Psoas muscle (tissue), 8 donors: ENCODE results near the gene HAGHL. TPM values are rescaled to one million over a fixed set of nuclear protein-coding genes. Genes with fewer than 3 reads are reported as not detected.

Experiments used
- ATAC-seq, 4 donors: fragments of 200-7000 bp; cut with Tn5 transposase; one replicate each; pipeline ENCODE4 v1.9.1; 2020; ENCODE audit warnings: moderate library complexity in 3 of 4, mild to moderate bottlenecking in 2 of 4
- DNase-seq, 2 donors: peaks; one replicate each; pipeline ENCODE4 v3.0.0-alpha.2; 2020
- H3K27ac ChIP-seq: fragments of 200-600 bp; one replicate; pipeline ENCODE4 v1.8.0; 2022
- H3K27me3 ChIP-seq, 3 donors: fragments of 200-600 bp in 1 of 3; one replicate each; pipeline versions ENCODE4 v1.6.1 to v1.8.0; 2013 to 2022; ENCODE audit warnings: low read length in 2 of 3, mild to moderate bottlenecking in 2 of 3, moderate library complexity in 1 of 3; ENCODE audit not compliant: insufficient read depth in 3 of 3
- H3K36me3 ChIP-seq, 2 donors: fragments of 200-600 bp in 1 of 2; one replicate each; pipeline versions ENCODE4 v1.6.1 to v1.8.0; 2013 to 2022; ENCODE audit warnings: low read depth in 1 of 2, mild to moderate bottlenecking in 1 of 2, moderate library complexity in 1 of 2; ENCODE audit not compliant: insufficient read depth in 1 of 2
- H3K4me1 ChIP-seq: fragments of 200-600 bp; one replicate; pipeline ENCODE4 v1.8.0; 2022
- H3K4me3 ChIP-seq: fragments of 200-600 bp; one replicate; pipeline ENCODE4 v1.8.0; 2022; ENCODE audit warnings: mild to moderate bottlenecking
- H3K9me3 ChIP-seq: fragments of 200-600 bp; one replicate; pipeline ENCODE4 v1.8.0; 2022
- WGBS, 3 donors: extraction: QIAGEN DNeasy Blood & Tissue Kit; methylation state at CpG; one replicate each; pipeline versions ENCODE4 v1.1.6 to v1.1.7; 2013; 5-methylcytosine and 5-hydroxymethylcytosine counted together
- intact Hi-C, 2 donors: fragments of 100-400 bp; cut with DNase I; formaldehyde crosslinking; loops; one replicate each; pipeline versions ENCODE4 v1.11.0 to v1.14.2; 2022
- polyA plus RNA-seq, 3 donors: library from polyadenylated mRNA; stranded (reverse); fragments of 200-250 nt; gene quantifications; one replicate each; pipeline ENCODE4 v1.2.3, GENCODE V29; 2013
- total RNA-seq, 4 donors: library from RNA; stranded (reverse); fragmentation: NEBNext Ultra II Directional in 2 of 4; extraction: Animal tissue kit (Norgen Biotek cat#: 25700) in 2 of 4; gene quantifications; one replicate each; pipeline versions ENCODE4 v1.2.1 to v1.2.4, GENCODE V29; 2021 to 2023
- TF ChIP-seq, protein P1 (sequence below): fragments of 200-600 bp; IDR thresholded peaks from one replicate; pipeline ENCODE4 v1.8.0; 2022; ENCODE audit warnings: antibody characterized with exemption
- donor health status: healthy with polysubstance abuse.
- donor health status: DM: no; HTN: no; CAD: no; lungs with moderate emphysema.
- donor health status: Bipolar disorder and iron deficiency.
- donor health status: healthy.
- donor health status: DM: yes; HTN: yes; CAD: no.
- donor health status: DM: no; HTN: no; CAD: no.
- donor health status: DM: no; HTN: no; CAD: no.
- donor health status: DM: yes; HTN: yes; CAD: no.

The HAGHL gene
- total and polyA plus RNA-seq, 7 donors: 0.38 to 4.4 (median 0.58) TPM

DNA sequence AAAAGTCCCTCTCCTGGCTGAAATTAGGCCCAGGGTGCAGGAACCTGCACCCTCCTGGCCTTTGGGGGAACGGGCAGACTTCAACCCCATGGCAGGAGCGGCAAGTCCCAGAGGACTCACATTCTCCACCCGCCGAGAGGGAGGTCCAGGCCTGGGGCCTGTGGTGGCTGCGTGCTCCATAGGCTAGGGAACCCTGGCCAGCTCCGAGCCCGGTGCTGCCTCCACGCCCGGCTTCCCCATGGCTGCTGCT, 793 bp upstream of the HAGHL start:
- DNase-seq (no peak), ATAC-seq (no peak)
- TF ChIP-seq, protein P1, sequence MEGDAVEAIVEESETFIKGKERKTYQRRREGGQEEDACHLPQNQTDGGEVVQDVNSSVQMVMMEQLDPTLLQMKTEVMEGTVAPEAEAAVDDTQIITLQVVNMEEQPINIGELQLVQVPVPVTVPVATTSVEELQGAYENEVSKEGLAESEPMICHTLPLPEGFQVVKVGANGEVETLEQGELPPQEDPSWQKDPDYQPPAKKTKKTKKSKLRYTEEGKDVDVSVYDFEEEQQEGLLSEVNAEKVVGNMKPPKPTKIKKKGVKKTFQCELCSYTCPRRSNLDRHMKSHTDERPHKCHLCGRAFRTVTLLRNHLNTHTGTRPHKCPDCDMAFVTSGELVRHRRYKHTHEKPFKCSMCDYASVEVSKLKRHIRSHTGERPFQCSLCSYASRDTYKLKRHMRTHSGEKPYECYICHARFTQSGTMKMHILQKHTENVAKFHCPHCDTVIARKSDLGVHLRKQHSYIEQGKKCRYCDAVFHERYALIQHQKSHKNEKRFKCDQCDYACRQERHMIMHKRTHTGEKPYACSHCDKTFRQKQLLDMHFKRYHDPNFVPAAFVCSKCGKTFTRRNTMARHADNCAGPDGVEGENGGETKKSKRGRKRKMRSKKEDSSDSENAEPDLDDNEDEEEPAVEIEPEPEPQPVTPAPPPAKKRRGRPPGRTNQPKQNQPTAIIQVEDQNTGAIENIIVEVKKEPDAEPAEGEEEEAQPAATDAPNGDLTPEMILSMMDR: no peak
- no peak overlapping the region for H3K27ac ChIP-seq
- no peaks in the 10 kb centered on the region for H3K9me3 ChIP-seq
- H3K36me3 ChIP-seq: peaks cover 0 to 24% of the 10 kb centered on the region in 2 donors
- intact Hi-C loops: no loop called here
- peaks cover 19% of the 10 kb centered on the region for H3K4me1 ChIP-seq
- H3K27me3 ChIP-seq: peaks cover 0 to 40% (median 19%) of the 10 kb centered on the region in 3 donors
- 7 to 14% (median 11%) methylated on average over 7 to 9 of the region's 9 CpGs for WGBS, 3 donors
- H3K4me3 ChIP-seq: no peak overlapping the region

DNA sequence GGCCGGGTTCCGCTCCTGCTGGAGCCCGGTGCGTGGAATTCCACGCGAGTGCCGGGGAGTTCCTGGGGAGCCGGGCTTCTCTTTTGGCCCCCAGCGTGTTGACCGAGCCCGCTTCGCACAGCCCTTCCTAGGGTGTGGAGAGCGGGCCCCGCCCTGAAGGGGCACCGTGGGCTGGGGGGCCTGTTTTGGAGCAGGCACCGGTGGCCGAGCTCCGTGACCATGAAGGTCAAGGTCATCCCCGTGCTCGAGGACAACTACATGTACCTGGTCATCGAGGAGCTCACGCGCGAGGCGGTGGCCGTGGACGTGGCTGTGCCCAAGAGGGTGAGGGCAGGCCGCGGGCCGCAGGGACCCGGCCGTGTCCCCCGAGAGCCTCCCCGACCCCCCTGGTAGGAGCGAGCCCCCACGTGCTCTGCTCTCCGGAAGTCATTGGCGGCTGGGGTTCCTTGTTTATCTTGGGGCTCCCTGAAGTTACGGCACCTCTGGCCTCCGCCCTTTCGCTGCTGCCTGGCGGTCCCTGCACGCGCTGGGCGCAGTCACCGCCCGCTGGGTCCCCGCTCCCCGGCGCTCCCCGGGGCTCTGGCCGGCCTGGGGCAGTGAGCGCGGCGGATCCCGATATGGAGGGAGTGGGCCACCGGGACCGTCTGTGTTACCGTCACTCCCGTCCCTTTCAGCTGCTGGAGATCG, 528 bp downstream of the HAGHL start:
- TF ChIP-seq, protein P1: no peak
- Histone ChIP-seq H3K27ac (no peak overlapping the region), H3K27me3 (peaks cover 0 to 40% (median 19%) of the 10 kb centered on the region in 3 donors), H3K4me3 (peak overlapping the region; percentile 61), H3K9me3 (no peaks in the 10 kb centered on the region), H3K36me3 (peaks cover 0 to 32% of the 10 kb centered on the region in 2 donors), H3K4me1 (peaks cover 8% of the 10 kb centered on the region)
- WGBS, 3 donors: 1% methylated on average over 49 to 61 of the region's 61 CpGs
- intact Hi-C loops: no loop called here
- no peak for DNase-seq
- ATAC-seq: peak in 1 of 4 donors; percentile 12

DNA sequence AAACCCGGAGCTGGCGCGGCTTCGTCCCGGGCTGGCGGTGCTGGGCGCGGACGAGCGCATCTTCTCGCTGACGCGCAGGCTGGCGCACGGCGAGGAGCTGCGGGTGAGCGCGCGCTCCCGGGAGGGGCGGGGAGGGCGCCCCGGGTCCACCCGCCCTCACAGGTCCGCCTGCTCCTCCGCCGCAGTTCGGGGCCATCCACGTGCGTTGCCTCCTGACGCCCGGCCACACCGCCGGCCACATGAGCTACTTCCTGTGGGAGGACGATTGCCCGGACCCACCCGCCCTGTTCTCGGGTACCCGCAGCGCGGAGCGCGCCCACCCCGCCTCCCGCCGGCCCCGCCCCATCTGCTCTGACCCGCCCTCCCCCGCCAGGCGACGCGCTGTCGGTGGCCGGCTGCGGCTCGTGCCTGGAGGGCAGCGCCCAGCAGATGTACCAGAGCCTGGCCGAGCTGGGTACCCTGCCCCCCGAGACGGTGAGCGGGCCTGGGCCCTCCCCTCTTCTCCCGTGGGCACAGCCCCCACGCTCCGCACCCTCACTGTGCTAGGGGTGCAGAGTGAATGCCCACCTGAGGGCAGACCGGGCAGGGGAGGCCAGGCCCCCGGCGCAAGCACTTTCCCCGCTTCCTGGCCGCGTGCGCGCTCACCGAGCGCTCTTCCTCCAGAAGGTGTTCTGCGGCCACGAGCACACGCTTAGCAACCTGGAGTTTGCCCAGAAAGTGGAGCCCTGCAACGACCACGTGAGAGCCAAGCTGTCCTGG, 1.4 kb downstream of the HAGHL start:
- Histone ChIP-seq H3K4me1 (peaks cover 8% of the 10 kb centered on the region), H3K27ac (no peak overlapping the region), H3K27me3 (peaks cover 0 to 40% (median 19%) of the 10 kb centered on the region in 3 donors), H3K36me3 (peaks cover 3 to 36% of the 10 kb centered on the region in 2 donors), H3K9me3 (no peaks in the 10 kb centered on the region), H3K4me3 (peak overlapping the region; percentile 61)
- ATAC-seq: peak; percentile 25 to 45 (median 36)
- TF ChIP-seq, protein P1: no peak
- DNase-seq: peak; percentile 67 to 74
- intact Hi-C loops: no loop called here
- 1% methylated on average over 44 to 80 of the region's 80 CpGs for WGBS, 3 donors

DNA sequence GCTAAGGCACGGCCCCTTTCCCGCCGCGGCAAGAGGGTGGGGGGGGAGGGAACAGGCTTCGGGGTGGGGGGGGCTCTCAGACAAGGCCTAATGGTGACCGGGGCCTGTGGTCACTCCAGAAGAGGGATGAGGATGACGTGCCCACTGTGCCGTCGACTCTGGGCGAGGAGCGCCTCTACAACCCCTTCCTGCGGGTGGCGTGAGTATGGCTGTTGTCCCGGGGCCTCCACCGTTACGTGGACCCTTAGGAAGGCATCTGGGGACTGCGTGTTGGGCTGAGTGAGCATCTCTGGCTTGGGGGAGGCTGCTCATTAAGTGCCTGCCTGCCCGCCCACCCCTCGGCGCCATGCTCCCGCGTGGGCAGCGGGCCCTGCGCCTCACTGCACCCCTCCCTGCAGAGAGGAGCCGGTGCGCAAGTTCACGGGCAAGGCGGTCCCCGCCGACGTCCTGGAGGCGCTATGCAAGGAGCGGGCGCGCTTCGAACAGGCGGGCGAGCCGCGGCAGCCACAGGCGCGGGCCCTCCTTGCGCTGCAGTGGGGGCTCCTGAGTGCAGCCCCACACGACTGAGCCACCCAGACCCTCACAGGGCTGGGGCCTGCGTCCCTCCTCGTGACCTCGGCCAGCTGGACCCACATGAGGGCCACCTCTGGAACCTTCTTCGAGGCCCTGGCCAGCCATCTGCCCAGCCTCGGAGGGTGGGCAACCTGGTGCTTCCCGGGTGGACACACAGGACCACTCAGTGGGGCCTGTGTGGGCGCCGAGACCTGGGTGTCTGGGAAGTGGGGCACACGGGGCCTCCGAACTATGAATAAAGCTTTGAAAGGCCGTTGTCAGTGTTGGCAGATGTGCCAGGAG, 2.2 kb downstream of the HAGHL start:
- Histone ChIP-seq H3K27ac (no peak overlapping the region), H3K4me1 (peaks cover 8% of the 10 kb centered on the region), H3K36me3 (peaks cover 3 to 44% of the 10 kb centered on the region in 2 donors), H3K27me3 (peaks cover 0 to 40% (median 19%) of the 10 kb centered on the region in 3 donors), H3K9me3 (no peaks in the 10 kb centered on the region), H3K4me3 (no peak overlapping the region)
- 43 to 49% (median 45%) methylated on average over 42 to 55 of the region's 55 CpGs for WGBS, 3 donors
- ATAC-seq (peak in 2 of 4 donors; percentile 12 to 13), DNase-seq (peak in 1 of 2 donors; percentile 55)
- intact Hi-C loops: no loop called here
- TF ChIP-seq, protein P1: no peak
